Mesenteric fat pad (tissue), 1 donor: Measurements from ENCODE around the gene PPP2R2C. TPM values are rescaled to one million over a fixed set of nuclear protein-coding genes. Genes with fewer than 3 reads are reported as not detected.

Experiments
- DNase-seq: peaks from one replicate; pipeline ENCODE4 v3.0.0-alpha.2; 2020; ENCODE audit warnings: low spot score
- total RNA-seq: library from RNA; stranded (reverse); fragmentation: NEBNext Ultra II Directional; extraction: Animal tissue kit (Norgen Biotek cat#: 25700); gene quantifications from one replicate; pipeline ENCODE4 v1.2.1, GENCODE V29; 2021
- donor health status: DM: yes; HTN: yes; CAD: no.

The PPP2R2C gene
- total RNA-seq, 1 donor from 2014 or later, result 1.1 TPM

DNA sequence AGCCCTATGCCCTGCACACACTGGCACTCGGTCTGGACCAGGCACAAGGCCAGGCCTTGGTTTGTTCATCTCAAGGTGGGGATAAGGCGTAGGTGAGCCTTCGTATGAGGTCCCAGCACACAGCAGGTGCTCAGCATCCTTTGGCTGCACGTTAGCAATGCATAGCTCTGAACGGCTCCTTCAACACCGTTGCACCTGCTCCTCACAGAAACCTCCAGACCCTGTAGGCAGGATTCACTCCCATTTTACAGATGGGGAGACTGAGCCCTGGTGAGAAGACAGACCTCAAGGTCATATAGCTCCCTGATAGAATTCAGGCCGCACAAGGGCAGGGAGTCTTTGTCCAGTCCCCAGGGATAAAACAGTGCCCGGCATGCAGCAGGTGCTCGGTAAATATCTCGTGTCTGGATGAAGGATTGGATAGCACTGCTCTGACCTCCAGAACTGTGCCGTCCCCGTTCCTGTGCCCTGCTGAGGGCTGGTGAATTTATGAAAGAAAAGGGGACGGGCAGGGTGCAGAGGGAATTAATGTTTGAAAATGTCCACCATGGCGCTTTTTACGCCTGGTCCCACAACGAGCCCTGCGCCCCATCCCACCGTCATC is 2.4 kb downstream of the PPP2R2C start:
- no peak for DNase-seq

DNA sequence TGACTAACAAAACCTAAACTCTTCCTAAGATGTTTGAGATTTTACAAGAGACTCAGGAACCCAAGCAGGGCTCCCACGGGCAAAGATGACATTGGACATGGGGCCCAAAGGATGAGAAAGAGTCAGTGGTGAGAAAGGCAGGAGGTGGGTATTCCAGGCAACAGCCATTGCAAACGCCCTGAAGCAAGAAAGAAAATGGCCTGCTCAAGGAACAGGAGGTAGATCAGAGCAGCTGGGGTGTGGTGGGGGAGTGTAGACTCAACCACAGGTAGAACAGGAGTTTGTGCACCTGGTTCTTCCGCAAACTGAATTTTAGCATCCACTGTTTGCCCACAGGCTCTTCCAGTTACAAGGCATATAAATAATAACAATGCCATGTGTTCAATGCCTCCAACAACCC is 3.3 kb downstream of the PPP2R2C start:
- no peak for DNase-seq

DNA sequence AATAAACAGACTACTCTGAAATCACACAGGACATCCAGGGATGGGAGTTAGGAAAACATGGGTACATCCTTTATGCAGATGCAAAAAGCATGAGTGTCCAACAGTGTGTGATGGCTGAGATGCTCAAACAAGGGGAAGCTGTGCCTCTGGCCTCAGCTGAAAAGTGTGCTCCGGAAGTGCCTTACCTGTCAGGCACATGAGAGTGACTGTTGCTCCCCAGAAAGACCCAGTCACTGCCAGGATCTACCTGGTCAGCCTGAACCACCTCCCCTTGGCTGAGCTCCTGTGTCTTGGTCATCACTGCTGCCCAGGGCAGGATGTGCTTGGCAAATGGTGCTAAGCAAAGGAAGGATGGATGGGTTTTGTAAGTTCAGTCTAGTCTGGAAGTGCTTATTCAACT is 4.0 kb downstream of the PPP2R2C start:
- no peak for DNase-seq

DNA sequence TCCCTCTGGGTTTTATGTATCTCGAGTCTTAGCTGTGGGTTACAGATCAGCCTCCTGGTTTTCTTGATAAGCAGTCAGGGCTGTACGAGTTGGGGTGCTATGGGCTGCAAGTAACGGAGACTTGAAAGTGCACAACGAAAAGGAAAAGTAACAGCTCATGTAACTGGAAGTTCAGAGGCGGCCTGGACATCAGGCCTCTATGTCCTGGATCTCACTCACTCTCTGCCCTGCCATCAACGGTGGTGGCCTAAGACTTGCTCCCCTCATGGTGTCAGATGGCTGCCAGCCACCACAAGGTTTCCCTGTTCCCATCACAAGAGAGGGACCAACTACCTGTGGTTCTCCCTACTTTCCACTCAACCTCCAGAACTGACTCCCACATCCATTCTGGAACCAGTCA is 4.8 kb downstream of the PPP2R2C start:
- DNase-seq, result no peak

DNA sequence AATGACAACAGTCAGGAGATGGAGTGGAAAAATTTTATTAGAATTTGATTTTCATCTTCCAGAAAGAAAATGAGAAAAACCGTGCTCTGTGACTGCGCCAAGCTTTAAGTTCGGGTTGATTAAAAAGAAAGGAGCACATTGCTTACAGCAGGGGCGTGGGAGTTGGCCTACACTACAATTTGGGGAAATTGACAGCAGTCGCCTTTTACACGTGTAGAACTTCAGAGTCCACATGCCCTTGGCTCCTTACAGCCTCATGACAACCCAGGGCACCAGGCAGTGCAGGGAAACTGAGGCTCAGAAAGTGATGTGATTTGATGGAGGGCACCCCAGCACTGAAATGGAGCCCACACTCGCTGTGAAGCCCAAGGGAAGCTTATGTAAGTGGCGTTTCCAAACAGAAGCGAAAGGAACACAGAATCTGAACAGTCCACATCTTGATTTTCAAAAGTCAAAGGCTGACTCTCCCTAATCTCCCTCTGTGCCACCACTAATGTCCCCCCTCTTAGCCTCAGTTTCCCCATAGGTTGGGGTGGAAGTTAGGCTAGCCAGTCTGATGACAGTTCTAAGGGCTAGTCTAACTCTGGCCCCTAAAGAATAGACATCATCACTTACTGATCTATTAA is 5.5 kb downstream of the PPP2R2C start:
- DNase-seq, result no peak

DNA sequence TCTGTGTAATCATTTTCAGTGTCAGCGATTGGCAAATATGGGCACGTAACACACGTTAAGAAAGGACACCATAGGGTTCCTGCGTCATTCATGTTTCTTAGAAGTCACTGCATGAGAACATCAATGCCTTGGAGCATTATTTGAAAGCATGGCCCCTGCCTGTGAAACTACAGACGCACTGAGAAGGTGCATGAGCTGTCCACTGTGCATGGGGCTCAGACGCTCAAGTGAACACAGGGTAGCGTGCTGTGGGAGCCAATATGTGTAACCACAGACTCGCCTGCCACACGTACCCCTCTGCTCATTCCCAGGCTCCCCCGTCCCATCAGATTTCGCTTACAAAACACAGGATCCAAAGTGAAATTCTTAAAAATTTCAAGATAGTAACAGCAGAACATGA is 6.5 kb downstream of the PPP2R2C start:
- DNase-seq, result no peak

DNA sequence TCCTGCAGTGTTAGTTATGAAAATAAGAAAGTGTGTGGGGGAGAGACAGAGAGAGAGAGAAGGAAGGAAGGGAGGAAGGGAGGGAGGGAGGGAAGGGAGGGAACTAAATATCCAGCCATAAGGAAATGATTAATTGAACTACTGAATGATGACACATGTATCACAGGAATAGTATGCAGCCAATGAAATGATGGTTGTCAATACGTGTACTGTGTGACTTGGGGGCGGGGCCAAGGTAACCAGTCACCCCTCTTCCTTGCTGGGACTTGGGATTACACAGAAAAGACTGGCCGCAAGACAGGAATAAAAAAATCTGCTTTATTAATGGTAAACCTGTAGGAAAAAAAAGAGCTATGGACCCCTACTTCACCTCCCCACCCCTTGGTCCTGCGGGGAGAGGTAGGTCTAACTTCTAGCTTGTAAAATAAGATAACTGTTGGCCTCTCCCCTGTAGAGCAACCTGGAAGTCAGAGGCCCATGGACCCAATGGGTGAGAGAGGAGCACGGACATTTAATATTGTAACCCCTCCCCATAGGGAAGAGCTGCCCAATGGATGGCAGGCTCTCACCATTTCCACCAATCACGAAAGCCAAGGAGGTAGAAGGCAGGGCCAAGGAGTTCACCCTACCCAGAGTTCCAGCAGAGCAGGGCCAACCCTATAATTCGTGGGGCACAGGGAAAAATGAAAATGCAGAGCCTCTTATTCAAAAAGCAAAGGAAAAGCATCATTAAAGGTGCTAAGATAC is 7.4 kb downstream of the PPP2R2C start:
- DNase-seq, result no peak

DNA sequence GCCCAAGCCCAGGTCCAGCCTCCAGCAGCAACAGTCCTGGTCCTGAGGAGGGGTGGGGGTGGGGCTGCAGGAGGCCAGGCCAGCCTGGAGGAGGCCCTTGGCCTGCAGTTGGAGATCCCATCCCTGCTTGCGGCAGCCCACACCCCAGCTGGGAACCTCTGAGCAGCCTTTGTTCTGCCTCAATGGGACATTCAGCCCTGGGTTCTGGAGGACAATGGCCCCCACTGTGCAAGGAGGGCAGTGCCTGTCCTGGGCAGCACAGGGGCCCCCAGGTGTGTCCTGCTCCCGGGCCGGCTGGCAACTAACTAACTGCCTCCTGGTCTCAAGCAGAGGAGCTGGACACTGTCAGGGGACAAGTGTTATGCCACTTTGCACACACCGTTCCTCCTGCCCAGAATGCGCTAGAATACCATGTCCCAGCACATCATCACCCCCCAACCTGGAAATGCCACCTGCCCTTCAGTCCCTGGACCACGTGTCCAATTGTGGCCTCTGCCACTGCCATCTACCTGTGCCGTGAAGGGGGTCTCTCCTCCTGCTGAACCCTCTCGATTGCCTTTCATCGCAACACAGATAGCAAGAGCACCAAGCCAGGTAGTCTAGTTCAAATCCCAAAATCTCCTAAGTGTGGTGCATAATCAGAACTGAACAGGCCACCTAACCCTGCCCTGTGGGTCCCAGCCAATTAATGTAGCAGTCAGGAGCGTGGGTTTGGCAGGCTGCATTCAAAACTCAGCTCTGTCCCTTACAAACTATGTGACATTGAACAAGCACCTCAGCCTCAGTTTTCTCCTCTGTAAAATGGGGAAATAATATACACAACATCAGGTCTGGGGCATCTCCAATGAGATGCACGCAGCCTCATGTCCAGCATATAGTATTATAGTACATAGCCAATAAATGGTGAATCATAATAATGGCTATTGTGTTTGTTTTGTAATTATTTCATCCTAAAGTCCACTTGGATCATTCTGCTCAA is 8.8 kb downstream of the PPP2R2C start:
- DNase-seq, result peak; percentile 69

DNA sequence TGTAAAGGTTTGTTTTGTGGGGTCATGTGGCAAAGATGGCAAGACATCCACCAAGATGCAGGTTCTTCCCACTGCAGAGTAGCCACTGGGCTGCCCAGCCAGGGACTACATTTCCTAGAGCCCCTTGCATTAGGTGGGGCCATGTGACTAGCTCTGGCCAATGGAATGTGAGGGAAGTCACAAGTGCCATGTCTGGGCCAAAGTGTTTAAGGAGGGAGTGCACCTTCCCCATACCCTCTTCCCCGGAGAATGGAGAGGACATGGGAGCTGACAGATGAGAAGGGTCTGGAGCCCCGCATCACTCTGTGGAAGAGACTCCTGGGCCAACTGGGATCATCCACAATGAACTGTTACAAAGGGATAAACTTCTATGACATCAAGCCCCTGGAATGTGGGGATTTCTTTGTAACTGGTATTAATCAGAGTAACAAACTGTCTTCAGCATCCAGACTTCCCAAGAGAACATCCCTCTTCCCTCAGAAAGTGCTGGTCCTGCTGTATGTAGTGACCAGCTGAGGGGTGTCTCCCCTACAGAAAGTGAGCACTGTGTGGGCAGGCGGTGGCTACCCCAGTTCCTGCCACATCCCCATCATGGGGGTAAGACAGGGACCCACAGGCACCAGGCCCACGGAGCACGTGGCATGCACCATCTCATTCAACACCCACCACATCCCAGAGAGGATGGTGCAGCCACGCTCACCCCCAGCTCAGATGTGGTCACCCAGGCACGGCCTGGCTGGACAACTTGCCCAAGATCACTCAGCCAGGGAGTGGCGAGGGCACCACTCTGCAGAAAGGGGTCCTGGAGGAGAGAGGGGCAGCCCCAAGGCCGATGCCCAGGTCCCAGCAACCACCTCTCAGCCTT is 10.9 kb downstream of the PPP2R2C start:
- peak; percentile 35 for DNase-seq

DNA sequence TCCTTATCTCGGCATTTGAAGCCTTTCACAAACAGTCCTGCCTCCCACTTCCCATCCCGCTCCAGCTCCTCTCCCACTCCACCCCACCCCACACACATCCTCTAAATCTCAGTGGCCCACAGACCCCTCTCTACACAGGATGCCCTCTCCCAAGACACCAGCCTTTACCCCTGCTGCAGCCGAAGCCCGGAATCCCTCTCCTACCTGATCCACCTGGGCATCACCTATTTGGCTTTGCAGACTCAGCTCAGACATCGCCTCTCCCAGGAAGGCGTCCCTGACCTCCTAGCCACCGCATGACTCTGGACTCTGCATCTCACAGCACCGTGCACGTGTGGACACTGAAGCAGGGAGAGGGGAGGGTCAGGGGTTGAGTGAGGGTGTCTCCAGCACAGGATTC is 11.5 kb downstream of the PPP2R2C start:
- no peak for DNase-seq

DNA sequence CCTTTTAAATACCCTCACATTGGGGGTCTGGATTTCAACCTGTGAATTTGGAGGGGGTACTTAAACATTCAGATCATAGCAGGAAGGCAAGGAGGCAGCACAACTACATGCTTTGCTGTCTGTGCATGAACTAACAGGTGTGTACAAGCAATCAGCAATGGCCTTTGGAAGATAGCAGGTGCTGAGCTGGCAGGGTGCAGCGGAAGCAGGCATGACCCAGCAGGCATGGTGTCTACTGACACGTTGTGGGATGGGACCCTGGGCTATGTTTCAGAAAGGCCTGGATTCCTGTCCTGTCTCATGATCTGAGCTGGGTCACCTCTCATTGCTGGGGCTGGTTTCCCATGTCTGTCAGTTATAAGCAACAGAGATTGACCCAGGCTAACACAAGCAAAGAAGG is 13.9 kb downstream of the PPP2R2C start:
- no peak for DNase-seq

DNA sequence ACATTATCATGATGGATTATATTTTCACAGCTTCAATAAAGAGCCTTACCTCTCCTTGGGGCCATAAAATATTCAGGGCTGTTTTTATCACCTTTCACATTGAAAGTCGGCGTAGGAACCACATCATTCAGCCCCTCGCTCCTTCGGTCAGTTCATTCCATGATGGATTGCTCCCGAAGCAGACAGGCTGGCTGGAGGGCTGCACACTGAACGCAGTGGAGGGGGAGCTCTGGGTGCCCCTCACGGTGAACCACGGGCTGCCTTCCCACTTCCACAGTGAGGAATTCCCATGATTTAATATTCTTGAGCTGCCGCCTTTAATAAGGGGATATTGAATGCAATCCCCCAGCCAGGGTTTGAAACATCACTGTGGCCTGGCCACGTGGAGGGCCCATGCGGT is 16.0 kb downstream of the PPP2R2C start:
- DNase-seq, result no peak

DNA sequence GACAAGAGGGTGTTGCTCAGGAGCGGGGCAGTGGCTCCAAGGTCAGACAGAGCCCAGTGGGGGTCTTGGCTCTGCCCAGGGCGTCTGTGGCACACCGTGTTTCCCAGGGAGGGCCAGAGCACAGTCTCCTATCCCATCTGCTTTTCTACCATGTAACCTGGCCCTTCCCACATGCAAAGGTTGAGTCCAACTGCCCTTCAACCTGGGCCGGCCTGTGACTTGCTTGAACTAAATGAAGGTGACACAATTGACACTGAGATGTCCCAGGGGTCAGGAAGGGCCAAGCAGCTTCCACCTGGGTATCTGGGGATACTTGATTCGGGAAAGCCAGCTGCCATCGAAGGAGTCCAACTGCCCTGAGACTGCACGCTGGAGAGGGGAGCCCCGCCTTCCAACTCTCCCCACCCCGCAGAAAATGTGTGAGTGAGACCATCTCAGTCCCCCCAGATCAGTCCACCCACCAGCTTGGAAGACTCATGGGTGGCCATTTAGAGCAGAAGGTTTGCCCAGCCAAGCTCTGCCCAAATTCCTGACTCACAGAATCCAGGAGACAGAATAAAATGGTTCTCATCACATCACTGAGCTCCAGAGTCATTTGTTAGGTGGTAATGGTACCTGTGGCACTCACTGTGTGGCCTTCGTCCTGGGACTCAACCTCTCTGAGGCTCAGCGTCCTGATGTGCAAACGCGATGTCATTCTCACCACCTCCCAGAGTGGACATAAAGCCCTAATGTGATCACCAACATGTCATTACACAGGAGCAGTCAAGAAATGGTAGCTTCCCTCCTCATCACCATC is 18.1 kb downstream of the PPP2R2C start:
- DNase-seq, result peak; percentile 68

DNA sequence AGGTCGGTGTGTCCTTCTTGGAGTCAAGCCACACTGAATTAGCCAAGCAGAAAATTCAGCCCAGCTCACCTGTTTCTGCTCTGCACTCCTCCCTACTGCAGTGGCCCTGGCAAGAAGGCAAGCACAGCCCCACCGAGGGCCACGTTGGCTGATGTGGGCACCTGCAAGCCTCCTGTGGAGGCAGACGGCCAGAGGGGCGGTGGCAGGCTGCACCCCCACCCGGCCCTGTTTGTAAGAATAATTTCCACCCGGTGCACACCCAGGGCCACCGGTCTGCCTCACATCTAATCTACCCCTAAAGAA is 18.8 kb downstream of the PPP2R2C start:
- no peak for DNase-seq

DNA sequence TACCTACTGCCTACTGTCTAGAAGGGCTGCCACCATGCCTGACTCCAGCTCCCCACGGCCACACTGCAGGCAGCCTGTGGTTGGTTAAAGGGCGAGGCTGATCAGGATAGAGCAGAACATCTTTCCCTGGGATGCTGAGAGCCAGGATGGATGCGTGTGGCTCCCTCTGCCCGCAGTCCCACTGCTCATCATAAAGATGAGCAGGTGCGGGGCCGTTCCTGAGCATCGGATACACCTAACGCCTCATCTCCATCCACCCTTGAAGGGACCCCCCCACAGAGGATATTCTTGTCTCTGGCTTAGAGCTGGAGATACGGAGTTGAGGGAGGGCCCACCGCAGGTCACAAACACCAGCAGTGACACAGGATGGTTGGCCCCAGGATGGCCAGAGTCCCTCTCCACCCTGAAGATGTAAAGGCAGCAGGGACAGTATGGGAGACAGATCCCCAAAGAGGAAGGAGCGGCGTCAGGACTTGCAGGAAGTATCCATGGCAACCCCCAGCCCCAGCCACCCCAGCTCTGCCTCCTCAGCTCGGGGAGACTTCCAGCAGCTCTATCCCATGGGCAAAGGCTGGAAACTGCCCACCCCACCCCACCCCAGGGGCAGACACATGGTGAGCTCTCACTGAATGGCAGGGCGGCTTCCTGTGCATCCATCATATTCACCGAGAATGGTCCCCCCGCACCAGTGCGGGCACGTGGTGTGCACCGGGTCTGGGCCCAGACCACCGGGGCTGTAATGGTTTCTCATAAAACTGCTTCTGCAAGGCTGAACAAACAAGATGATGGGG is 19.3 kb downstream of the PPP2R2C start:
- peak; percentile 79 for DNase-seq

DNA sequence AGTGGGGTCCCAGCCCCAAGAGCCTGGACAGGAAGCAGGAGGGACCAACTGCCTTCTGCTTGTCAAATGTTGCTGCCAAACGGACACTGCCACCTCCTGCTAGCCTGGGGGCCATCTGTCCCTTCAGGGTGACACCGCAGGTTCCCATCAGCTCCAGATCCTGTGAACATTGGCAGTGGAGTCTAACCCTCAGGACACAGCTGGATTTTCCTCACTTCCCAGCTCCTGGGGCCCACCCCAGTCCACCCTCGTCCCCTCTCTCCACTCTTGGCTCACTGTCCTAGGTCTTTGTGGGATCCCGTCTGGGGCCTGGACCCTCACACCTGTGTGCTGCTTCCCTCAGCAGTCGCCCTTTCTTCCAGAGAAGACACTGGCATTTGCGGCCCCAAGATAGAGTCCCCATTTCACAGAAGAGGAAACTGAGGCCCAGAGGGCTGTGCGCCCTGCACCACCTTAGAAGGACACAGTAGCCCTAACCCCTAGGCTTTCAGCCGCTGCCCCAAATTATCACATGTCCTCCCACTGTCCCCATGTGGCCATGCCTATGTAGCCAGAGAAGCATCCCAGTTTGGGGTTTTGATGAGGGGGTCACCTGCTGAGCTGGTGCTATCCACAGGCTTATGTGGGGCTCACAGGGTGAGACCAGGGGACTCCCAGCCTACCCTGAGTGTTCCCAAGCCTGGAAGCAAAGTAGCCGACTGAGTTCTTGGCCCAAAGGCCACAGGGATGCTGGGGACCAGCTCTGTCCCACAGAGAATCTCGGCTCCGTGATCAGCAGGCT is 20.1 kb downstream of the PPP2R2C start:
- DNase-seq, result peak; percentile 72

DNA sequence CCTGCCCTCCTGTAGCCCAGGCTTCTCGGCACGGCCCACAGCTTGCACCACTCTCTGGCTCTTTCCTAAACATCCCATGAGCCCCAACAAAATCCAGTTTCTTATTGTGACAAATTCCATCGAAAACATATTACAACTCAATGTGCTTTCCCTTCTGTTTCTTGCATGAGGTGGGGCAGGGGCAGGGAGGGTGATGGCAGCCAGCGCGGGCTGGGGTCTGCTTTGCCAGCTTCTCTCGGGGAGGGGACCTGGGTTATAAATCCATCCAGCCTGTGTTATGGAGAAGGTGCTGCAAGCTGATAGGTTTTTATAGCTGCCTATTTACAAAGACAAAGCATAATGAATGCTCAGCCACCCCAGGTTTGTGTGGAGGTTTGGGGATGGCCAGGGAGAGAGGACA is 21.1 kb downstream of the PPP2R2C start:
- DNase-seq, result no peak

DNA sequence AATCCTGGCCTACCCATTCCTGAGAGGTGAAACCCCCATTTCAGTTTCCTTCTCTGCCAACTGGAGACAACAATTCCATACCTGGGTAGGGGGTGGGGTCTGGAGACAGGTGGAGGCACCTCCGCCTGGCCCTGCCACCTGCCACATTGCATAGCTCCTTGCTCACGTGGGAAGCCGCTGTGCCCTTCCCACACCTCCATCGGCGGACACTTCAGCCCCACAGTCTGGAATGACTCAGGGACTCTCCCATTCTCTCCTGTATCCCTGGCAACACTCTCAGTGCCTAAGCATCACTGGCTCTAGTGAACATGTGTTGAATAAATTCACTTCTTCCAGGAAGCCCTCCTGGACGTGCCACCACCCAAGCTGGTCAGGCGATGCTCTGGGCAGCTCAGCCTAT is 21.7 kb downstream of the PPP2R2C start:
- no peak for DNase-seq
